Suprapubic skin (tissue), 4 donors: ENCODE data around the gene CAMK1D. TPM values are rescaled to one million over a fixed set of nuclear protein-coding genes. Genes with fewer than 3 reads are reported as not detected.
A peak's percentile ranks its signal among the peaks of the same experiment; 100 is the strongest.

Source experiments
- DNase-seq, 2 donors: peaks; one replicate each; pipeline ENCODE4 v3.0.0-alpha.2; 2019; ENCODE audit warnings: low spot score in 2 of 2
- H3K27ac ChIP-seq: fragments of 200-600 bp; sonication (generic); one replicate; pipeline ENCODE4 v1.5.1; 2019
- H3K27me3 ChIP-seq: fragments of 200-600 bp; sonication (generic); one replicate; pipeline ENCODE4 v1.5.1; 2019
- H3K36me3 ChIP-seq: fragments of 200-600 bp; sonication (generic); one replicate; pipeline ENCODE4 v1.5.1; 2019
- H3K4me1 ChIP-seq: fragments of 200-600 bp; sonication (generic); one replicate; pipeline ENCODE4 v1.5.1; 2019
- H3K4me3 ChIP-seq: fragments of 200-600 bp; sonication (generic); one replicate; pipeline ENCODE4 v1.5.1; 2019; ENCODE audit warnings: mild to moderate bottlenecking
- H3K9me3 ChIP-seq: fragments of 200-600 bp; sonication (generic); one replicate; pipeline ENCODE4 v1.5.1; 2019
- EP300 ChIP-seq: sonication (generic); formaldehyde crosslinking; IDR thresholded peaks from one replicate; pipeline ENCODE4 v1.6.1; 2017; ENCODE audit warnings: antibody characterized with exemption
- POLR2A ChIP-seq, 2 donors: fragments of 450-650 bp; IDR thresholded peaks; one replicate each; pipeline ENCODE4 v1.6.1; 2017; ENCODE audit warnings: antibody characterized with exemption in 2 of 2, mild to moderate bottlenecking in 2 of 2, moderate library complexity in 2 of 2
- POLR2AphosphoS5 ChIP-seq, 3 donors: sonication (generic); formaldehyde crosslinking; IDR thresholded peaks; one replicate each; pipeline ENCODE4 v1.6.1; 2017; ENCODE audit warnings: antibody characterized with exemption in 3 of 3
- WGBS: methylation state at CpG from one replicate; pipeline ENCODE4 v1.1.5; 2018; 5-methylcytosine and 5-hydroxymethylcytosine counted together
- total RNA-seq, 4 donors: library from RNA; depleted of rRNA; stranded (reverse); fragments of >200 nt; gene quantifications; one replicate each; pipeline ENCODE4 v1.1.0, GENCODE V29; 2016
- TF ChIP-seq, protein P1 (sequence below), 2 donors: fragments of 200-600 bp in 1 of 2; fragments of 450-650 bp in 1 of 2; sonication (generic) in 1 of 2; IDR thresholded peaks; one replicate each; pipeline ENCODE4 v1.5.1; 2016 to 2019; ENCODE audit warnings: antibody characterized with exemption in 2 of 2, mild to moderate bottlenecking in 1 of 2, moderate library complexity in 1 of 2

CAMK1D gene
- total RNA-seq, 4 donors from 2014 or later, result 26.4 to 31.3 (median 30.2) TPM

DNA sequence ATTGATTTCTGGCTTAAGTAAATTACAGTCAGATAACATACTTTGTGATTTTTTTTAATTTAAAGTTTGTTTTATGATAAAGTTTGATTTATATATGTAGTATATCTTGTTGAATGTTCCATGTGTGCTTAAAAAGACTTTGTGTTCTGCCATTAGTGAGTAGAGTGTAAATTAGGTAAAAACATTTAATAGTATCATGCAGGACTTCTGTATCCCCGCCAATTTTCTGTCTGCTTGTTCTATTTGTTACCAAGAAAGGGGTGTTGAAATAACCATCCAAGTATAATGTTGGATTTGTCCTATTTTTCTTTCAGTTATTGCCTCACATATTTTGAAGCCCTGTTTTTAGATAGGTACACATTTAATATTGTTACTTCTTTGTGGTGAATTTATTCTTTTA is 172.1 kb downstream of the CAMK1D start:
- H3K4me3 ChIP-seq, result no peak overlapping the region
- WGBS, result 92% methylated on average over 1 of the region's 1 CpG

DNA sequence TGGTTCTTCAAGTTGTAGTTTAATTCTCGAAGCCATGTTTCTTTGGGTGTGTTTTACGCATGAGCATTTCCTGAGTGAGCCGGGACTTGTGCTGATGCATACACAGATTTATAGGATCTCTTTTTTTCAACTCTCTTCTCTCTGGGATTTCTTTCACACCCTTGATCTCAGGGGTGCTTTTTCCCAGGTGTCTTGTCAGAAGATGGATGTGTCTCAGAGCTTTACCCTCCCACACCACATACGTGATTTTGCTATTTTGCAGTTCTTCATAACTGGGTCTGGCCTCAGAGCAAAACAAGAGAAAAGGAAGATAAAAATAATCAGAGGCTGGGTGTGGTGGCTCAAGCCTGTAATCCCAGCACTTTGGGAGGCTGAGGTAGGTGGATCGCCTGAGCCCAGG is 177.0 kb downstream of the CAMK1D start:
- Histone ChIP-seq H3K4me3 (no peak overlapping the region), H3K4me1 (peaks cover 8% of the 10 kb centered on the region), H3K27ac (no peak overlapping the region), H3K36me3 (no peaks in the 10 kb centered on the region), H3K27me3 (no peaks in the 10 kb centered on the region), H3K9me3 (no peaks in the 10 kb centered on the region)
- WGBS, result 91% methylated on average over 5 of the region's 5 CpGs
- no peak for DNase-seq
- TF ChIP-seq, protein P1, sequence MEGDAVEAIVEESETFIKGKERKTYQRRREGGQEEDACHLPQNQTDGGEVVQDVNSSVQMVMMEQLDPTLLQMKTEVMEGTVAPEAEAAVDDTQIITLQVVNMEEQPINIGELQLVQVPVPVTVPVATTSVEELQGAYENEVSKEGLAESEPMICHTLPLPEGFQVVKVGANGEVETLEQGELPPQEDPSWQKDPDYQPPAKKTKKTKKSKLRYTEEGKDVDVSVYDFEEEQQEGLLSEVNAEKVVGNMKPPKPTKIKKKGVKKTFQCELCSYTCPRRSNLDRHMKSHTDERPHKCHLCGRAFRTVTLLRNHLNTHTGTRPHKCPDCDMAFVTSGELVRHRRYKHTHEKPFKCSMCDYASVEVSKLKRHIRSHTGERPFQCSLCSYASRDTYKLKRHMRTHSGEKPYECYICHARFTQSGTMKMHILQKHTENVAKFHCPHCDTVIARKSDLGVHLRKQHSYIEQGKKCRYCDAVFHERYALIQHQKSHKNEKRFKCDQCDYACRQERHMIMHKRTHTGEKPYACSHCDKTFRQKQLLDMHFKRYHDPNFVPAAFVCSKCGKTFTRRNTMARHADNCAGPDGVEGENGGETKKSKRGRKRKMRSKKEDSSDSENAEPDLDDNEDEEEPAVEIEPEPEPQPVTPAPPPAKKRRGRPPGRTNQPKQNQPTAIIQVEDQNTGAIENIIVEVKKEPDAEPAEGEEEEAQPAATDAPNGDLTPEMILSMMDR (IDR thresholded peaks at IDR 0.05), result no peak
- TF ChIP-seq EP300, result no peak
- TF ChIP-seq POLR2A (IDR thresholded peaks at IDR 0.05), result no peak
- no peak for TF ChIP-seq POLR2AphosphoS5 (IDR thresholded peaks at IDR 0.05)

More for the DNA sequence above, 172.1 kb downstream of the CAMK1D start:
- Histone ChIP-seq H3K36me3 (no peaks in the 10 kb centered on the region), H3K27ac (no peak overlapping the region), H3K4me1 (no peaks in the 10 kb centered on the region), H3K27me3 (no peaks in the 10 kb centered on the region), H3K9me3 (no peaks in the 10 kb centered on the region)
- no peak for DNase-seq
- TF ChIP-seq EP300 (no peak), POLR2AphosphoS5 (IDR thresholded peaks at IDR 0.05) (no peak), POLR2A (IDR thresholded peaks at IDR 0.05) (no peak)
- TF ChIP-seq, protein P1 (IDR thresholded peaks at IDR 0.05), result no peak

DNA sequence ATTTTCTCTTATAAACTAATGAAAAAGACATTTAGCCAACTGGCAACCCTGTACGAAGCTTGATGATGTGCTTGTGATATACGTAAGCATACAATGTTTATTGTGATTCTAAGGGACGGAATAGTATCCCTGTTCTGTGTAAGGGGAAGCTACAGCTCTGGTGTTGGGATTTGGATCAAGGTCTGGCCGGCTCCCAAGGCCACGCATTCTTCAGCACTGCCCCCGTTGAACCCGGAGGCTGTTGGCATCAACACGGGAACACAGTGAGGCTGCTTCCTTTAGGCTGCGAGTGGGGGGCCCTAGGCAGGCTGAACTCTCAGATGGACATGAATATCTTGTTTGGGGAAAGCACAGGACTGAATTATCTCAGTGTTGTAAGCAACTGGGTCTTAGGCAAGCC is 180.6 kb downstream of the CAMK1D start:
- no peak overlapping the region for H3K27ac ChIP-seq
- H3K4me3 ChIP-seq, result no peak overlapping the region
- DNase-seq, result peak in 1 of 2 donors; percentile 34
- H3K9me3 ChIP-seq, result no peaks in the 10 kb centered on the region
- H3K27me3 ChIP-seq, result no peaks in the 10 kb centered on the region
- H3K4me1 ChIP-seq, result peaks cover 11% of the 10 kb centered on the region
- TF ChIP-seq POLR2AphosphoS5 (IDR thresholded peaks at IDR 0.05) (no peak), POLR2A (IDR thresholded peaks at IDR 0.05) (no peak), EP300 (no peak)
- TF ChIP-seq, protein P1 (IDR thresholded peaks at IDR 0.05), result no peak
- 73% methylated on average over 9 of the region's 9 CpGs for WGBS
- H3K36me3 ChIP-seq, result no peaks in the 10 kb centered on the region

DNA sequence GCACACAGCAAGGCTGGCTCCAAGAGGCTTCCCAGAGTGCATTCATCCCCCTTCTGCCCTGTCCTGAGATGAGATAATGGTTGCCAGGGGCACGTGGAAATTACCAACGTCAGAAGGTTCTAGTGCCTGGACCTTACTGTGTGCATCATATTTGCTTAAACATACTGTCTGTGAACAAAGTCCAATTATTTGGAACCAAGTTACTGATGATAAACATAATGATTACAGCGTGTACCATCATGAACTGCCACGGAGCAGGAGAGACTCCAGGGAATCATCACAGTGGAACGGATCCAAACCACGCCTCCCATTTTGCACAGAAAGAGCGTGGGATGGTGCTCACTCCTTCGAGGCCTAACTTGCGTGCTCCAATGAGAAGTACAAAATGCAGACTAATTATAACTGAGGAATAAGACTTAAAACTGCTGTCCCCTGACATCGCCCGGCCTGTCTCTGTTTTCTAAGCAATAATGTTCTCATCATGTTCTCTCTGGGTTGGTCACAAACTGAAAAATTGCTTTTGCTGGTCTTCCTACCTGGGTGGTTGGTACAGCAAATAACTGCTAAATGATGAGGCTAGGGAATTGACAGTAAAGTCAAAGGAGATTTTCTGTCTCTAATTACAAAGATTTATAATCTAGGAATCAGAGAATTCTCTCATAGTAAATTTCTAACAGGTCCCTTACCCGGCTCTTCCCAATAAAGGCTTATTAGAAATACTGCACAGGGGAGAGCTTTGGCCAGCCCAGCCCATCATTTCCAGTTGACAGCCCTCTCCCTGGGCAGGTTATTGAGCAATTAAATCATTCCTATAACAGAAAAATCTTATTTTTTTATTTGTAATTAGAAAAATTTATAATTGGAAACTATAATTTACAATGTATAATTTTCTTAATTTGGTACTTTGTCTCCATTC is 182.2 kb downstream of the CAMK1D start:
- 43% methylated on average over 12 of the region's 12 CpGs for WGBS
- peak overlapping the region; percentile 20 for H3K27ac ChIP-seq
- no peaks in the 10 kb centered on the region for H3K27me3 ChIP-seq
- DNase-seq, result no peak
- H3K4me1 ChIP-seq, result peaks cover 11% of the 10 kb centered on the region
- H3K9me3 ChIP-seq, result no peaks in the 10 kb centered on the region
- TF ChIP-seq POLR2A (IDR thresholded peaks at IDR 0.05) (no peak), EP300 (no peak), POLR2AphosphoS5 (IDR thresholded peaks at IDR 0.05) (no peak)
- TF ChIP-seq, protein P1 (IDR thresholded peaks at IDR 0.05), result no peak
- no peaks in the 10 kb centered on the region for H3K36me3 ChIP-seq
- H3K4me3 ChIP-seq, result no peak overlapping the region

DNA sequence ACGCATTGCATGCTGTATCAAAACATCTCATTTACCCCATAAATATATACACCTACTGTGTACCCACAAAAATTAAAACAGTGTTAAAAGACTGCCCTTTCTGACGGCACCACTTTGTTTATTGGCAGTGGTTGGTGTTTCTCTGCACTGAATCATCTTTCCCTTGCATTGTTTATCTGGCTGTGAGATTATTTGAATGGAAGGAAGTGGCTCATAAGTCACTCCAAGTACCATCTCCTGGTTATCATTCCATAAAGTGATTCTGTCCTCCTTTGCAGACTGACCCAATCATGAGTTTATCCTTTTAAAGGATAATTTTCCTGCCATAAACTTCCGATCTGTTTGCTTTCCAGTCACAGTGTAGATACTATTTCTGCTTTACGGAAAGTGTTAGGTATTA is 183.8 kb downstream of the CAMK1D start:
- no peak overlapping the region for H3K27ac ChIP-seq
- H3K4me1 ChIP-seq, result peaks cover 11% of the 10 kb centered on the region
- no peaks in the 10 kb centered on the region for H3K27me3 ChIP-seq
- no peak for DNase-seq
- WGBS, result 78% methylated on average over 4 of the region's 4 CpGs
- H3K9me3 ChIP-seq, result no peaks in the 10 kb centered on the region
- H3K36me3 ChIP-seq, result no peaks in the 10 kb centered on the region
- no peak overlapping the region for H3K4me3 ChIP-seq
- TF ChIP-seq, protein P1 (IDR thresholded peaks at IDR 0.05), result no peak
- no peak for TF ChIP-seq EP300
